Measurements from ENCODE around the gene TEDC1.
A peak's percentile ranks its signal among the peaks of the same experiment; 100 is the strongest.

The TEDC1 gene

DNA sequence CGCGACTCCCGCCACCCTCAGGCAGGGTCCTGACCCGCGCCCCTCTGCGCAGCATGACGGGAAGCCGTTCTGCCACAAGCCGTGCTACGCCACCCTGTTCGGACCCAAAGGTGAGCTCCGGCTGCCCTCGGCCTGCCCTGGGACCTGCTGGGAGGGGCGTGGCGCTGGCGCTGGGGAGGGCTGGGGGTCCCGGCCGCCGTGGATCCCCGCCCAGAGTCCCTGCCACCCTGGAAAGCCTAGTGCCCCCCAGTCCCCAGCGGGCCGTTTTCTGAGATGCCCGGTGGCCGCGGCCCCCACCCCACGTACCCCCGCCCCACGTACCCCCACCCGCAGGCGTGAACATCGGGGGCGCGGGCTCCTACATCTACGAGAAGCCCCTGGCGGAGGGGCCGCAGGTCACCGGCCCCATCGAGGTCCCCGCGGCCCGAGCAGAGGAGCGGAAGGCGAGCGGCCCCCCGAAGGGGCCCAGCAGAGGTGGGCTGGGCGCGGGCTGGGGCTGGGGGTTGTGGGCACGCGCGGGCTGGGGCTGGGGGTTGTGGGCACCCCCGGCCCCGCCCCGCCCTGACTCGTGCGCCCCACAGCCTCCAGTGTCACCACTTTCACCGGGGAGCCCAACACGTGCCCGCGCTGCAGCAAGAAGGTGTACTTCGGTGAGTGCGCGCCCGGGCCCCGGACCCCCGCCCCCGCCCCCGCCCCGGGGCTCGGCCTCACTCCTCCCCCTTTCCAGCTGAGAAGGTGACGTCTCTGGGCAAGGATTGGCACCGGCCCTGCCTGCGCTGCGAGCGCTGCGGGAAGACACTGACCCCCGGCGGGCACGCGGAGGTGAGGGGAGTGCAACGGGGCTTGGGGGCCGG, 12.4 kb upstream of the TEDC1 start:
- peaks cover 88% of the 10 kb centered on the region for H3K27me3 ChIP-seq (ENCODE audit: insufficient read depth, low read length)
- no peaks in the 10 kb centered on the region for H3K36me3 ChIP-seq (ENCODE audit: insufficient read depth, low read depth, low read length)
- no peak overlapping the region for H3K27ac ChIP-seq (ENCODE audit: low read length)
- no peaks in the 10 kb centered on the region for H3K9me3 ChIP-seq (ENCODE audit: insufficient read depth, low read depth, low read length)
- H3K9ac ChIP-seq (ENCODE audit: low read depth, low read length): no peak overlapping the region
- no peak overlapping the region for H3K4me3 ChIP-seq (ENCODE audit: low read length)
- peaks cover under 1% of the 10 kb centered on the region; the same call in 1 of the 2 replicates for H3K4me1 ChIP-seq (ENCODE audit: insufficient read depth, low read length)

DNA sequence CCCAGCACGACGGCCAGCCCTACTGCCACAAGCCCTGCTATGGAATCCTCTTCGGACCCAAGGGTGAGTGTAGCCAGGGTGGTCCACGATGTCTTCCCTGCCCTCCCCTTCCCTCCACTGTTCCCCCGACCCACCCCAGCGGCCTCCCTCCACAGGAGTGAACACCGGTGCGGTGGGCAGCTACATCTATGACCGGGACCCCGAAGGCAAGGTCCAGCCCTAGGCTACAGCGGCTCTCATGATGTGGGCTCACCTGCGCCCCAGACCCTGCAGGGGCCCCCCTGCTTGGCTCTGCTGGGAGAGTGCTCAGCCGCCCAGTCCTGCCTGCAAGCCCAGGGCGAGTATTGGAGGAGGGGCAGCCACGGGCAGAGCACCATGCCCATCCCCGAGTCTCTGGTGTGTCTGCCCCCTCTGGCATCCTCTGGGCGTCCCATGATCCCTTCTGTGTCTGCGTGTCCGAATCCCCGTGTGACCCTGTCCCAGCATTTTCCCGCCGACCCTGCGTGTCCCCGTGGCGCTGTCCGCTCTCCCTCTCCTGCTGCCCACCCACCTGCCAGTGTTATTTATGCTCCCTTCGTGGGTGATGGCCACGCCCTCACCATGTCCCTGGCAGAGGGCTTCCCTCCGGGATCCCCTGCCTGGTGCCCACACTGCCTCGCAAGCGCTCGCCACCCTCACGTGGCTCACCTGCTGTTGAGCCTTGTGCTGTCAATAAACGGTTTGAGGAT, 11.5 kb upstream of the TEDC1 start:
- Histone ChIP-seq H3K27ac (ENCODE audit: low read length) (no peak overlapping the region), H3K4me3 (ENCODE audit: low read length) (no peak overlapping the region), H3K9me3 (ENCODE audit: insufficient read depth, low read depth, low read length) (no peaks in the 10 kb centered on the region), H3K36me3 (ENCODE audit: insufficient read depth, low read depth, low read length) (no peaks in the 10 kb centered on the region), H3K4me1 (ENCODE audit: insufficient read depth, low read length) (no peaks in the 10 kb centered on the region), H3K9ac (ENCODE audit: low read depth, low read length) (no peak overlapping the region), H3K27me3 (ENCODE audit: insufficient read depth, low read length) (peaks cover 95% of the 10 kb centered on the region)

DNA sequence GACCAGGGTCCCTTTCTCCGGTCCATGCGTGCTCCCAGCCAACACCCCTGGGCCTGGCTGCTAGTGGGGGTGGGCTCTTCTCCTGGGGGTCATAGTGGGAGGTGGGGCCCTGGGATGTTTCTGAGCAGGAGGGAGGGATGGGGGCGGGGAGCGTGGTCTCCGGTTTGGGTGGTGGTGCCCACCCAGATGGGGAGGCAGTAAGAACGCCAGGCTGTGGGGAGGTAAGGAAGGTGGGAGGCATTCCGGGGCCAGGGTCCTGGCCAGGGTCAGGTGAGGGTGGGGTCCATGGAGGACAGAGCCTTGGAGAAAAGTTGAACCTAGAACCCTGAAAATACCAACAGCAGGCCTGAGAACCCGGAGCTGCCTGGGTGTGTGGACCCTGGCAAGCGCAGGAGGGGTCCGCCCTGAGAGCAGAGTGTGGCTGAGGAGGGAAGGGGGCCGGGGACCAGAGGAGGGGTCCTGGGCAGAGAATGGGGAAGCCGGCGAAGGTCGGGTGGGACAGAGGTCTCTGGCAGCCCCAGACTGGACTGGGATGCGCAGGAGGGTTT, 10.8 kb upstream of the TEDC1 start:
- Histone ChIP-seq H3K27me3 (ENCODE audit: insufficient read depth, low read length) (peaks cover 95% of the 10 kb centered on the region), H3K27ac (ENCODE audit: low read length) (no peak overlapping the region), H3K36me3 (ENCODE audit: insufficient read depth, low read depth, low read length) (no peaks in the 10 kb centered on the region), H3K4me1 (ENCODE audit: insufficient read depth, low read length) (no peaks in the 10 kb centered on the region), H3K9me3 (ENCODE audit: insufficient read depth, low read depth, low read length) (no peaks in the 10 kb centered on the region), H3K4me3 (ENCODE audit: low read length) (no peak overlapping the region), H3K9ac (ENCODE audit: low read depth, low read length) (no peak overlapping the region)

DNA sequence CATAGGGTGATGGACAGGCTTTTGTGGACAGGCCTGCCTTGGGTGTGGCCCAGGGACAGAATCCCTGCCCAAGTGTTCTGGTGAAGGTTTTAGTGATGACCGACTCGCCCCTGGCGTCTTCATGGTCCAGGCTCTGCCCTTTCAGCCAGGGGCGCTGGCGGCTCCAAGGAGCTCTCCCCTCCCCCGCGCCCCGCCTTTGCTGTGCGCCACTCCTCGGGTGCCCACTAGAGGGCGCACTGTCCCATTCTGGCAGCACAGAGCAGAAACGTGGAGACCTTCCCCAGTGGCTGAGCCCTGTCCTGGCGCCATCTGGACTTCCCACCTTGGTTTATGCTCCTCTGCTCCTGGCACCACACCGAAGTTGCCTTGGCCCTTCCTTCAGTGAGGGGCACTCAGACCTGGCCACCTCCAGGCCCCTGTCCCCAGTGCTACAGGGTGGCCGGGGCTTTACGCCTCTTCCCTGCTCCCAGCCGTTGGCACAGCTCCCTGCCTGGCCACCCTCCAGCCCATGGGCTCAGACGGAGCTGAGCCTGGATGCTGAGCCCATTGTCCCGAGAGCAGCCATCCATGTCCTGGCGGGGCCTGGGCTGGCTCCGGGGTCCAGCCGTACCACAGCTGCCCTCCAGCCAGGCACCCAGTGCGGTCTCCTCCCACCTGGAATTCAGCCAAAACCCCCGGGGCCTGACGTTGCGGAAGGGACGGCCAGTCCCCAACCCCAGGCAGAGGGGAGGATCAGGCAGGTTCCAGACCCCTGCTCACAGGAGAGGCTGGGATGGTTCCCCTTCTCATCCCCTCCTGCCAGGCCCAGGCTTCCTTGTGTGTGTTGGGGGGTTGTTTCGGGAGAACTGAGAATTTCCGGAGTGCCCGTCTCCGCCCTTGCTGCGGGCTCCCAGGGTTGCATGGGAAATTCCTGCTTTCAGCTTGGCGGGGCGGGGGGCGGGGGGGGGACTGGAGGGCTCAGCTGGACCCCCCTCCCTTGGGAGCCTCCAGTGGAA, 9.9 kb upstream of the TEDC1 start:
- Histone ChIP-seq H3K4me3 (ENCODE audit: low read length) (peak overlapping the region; percentile 49), H3K9ac (ENCODE audit: low read depth, low read length) (no peak overlapping the region), H3K27me3 (ENCODE audit: insufficient read depth, low read length) (peaks cover 95% of the 10 kb centered on the region), H3K27ac (ENCODE audit: low read length) (no peak overlapping the region), H3K36me3 (ENCODE audit: insufficient read depth, low read depth, low read length) (no peaks in the 10 kb centered on the region), H3K4me1 (ENCODE audit: insufficient read depth, low read length) (no peaks in the 10 kb centered on the region), H3K9me3 (ENCODE audit: insufficient read depth, low read depth, low read length) (no peaks in the 10 kb centered on the region)

DNA sequence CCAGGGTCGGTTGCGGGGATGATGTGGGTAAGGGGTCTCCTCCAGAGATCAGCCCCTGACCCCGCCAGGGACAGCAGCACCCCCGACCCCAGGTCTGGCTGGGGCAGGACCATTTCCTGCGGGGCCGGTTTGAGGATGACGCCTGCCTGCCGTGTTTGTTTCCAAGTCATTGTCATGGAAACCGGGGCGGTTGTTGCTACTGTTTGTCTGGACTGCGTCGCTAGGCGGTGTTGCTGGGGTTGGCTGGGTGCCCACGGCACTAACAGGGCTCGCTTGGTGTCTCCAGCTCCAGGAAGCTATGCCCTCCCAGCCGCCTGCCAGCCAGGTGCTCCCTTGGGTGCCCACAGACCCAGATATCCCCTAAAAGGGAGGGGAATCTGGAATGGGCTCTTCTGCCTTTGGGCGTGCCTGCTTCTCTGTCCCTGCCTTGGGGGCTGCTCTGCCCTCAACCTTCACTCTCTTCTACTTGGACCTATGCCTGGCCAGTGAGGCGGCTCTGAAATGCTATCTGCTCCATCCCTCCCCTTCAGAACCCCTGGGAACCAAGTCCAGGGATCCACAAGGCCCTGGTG, 9.1 kb upstream of the TEDC1 start:
- no peaks in the 10 kb centered on the region for H3K4me1 ChIP-seq (ENCODE audit: insufficient read depth, low read length)
- no peak overlapping the region for H3K4me3 ChIP-seq (ENCODE audit: low read length)
- no peaks in the 10 kb centered on the region for H3K9me3 ChIP-seq (ENCODE audit: insufficient read depth, low read depth, low read length)
- no peak overlapping the region for H3K27ac ChIP-seq (ENCODE audit: low read length)
- H3K36me3 ChIP-seq (ENCODE audit: insufficient read depth, low read depth, low read length): no peaks in the 10 kb centered on the region
- H3K9ac ChIP-seq (ENCODE audit: low read depth, low read length): no peak overlapping the region
- H3K27me3 ChIP-seq (ENCODE audit: insufficient read depth, low read length): peaks cover 95% of the 10 kb centered on the region

GRCh38 chr14:105482486-105483110, 8.4 kb upstream of the TEDC1 start:
- Histone ChIP-seq H3K27me3 (ENCODE audit: insufficient read depth, low read length) (peaks cover 95% of the 10 kb centered on the region), H3K4me1 (ENCODE audit: insufficient read depth, low read length) (no peaks in the 10 kb centered on the region; the same call in 1 of the 2 replicates), H3K9me3 (ENCODE audit: insufficient read depth, low read depth, low read length) (no peaks in the 10 kb centered on the region), H3K36me3 (ENCODE audit: insufficient read depth, low read depth, low read length) (no peaks in the 10 kb centered on the region), H3K27ac (ENCODE audit: low read length) (no peak overlapping the region), H3K4me3 (ENCODE audit: low read length) (no peak overlapping the region), H3K9ac (ENCODE audit: low read depth, low read length) (no peak overlapping the region)

GRCh38 chr14:105483300-105484068, 7.6 kb upstream of the TEDC1 start:
- Histone ChIP-seq H3K9me3 (ENCODE audit: insufficient read depth, low read depth, low read length) (no peaks in the 10 kb centered on the region), H3K27ac (ENCODE audit: low read length) (no peak overlapping the region), H3K27me3 (ENCODE audit: insufficient read depth, low read length) (peaks cover 95% of the 10 kb centered on the region), H3K9ac (ENCODE audit: low read depth, low read length) (no peak overlapping the region), H3K4me3 (ENCODE audit: low read length) (no peak overlapping the region), H3K4me1 (ENCODE audit: insufficient read depth, low read length) (no peaks in the 10 kb centered on the region; the same call in 1 of the 2 replicates), H3K36me3 (ENCODE audit: insufficient read depth, low read depth, low read length) (no peaks in the 10 kb centered on the region)

DNA sequence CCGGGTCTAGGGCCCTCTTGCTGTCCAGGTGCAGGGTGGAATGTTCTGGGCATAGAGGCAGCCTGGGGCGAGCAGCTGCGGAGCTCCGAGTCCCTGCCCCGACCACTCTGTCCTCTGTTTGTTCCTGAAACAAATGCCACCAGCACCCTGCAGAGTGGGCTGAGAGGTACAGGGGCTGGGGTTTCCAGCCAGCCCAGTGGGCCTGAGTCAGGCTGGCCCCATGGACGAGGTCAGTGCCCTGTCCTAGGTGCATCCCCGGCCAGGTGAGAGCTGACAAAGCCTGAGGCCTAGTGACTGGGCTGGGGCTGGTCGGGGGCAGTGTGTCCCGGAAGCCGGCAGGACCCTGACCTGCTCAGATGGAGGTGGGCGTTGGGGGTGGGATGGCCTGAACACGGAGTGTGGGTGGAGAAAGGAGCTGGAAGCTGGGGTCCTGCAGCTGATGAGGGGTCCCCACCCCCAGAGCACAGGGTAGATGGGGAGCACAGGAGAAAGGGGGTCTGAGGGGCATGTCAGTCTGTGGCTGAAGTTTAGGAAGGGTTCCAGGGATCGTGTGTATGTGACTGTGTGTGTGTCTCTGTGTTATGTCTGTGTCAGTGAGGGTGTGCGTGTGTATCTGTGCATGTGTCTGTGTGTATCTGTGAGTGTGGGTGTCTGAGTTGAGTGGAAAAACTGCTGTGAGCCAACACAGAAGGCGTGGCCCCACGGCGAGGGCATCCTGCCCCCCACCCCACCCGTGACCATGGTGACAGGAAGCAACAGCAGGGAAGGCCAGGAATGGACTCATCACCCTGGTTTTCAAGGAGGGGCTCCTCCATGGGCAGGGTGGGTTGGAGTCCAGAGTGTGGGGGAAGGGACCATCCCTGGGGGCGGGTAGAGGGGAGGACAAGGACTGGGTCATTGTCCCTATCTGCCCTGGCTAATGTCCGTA, 6.7 kb upstream of the TEDC1 start:
- no peak overlapping the region for H3K9ac ChIP-seq (ENCODE audit: low read depth, low read length)

GRCh38 chr14:105484997-105485393, 6.1 kb upstream of the TEDC1 start:
- Histone ChIP-seq H3K4me1 (ENCODE audit: insufficient read depth, low read length) (peaks cover 4% of the 10 kb centered on the region; the same call in 1 of the 2 replicates), H3K27ac (ENCODE audit: low read length) (no peak overlapping the region), H3K9me3 (ENCODE audit: insufficient read depth, low read depth, low read length) (no peaks in the 10 kb centered on the region)

More for the DNA sequence above, 6.7 kb upstream of the TEDC1 start:
- no peaks in the 10 kb centered on the region for H3K9me3 ChIP-seq (ENCODE audit: insufficient read depth, low read depth, low read length)
- peaks cover 95% of the 10 kb centered on the region for H3K27me3 ChIP-seq (ENCODE audit: insufficient read depth, low read length)
- H3K4me1 ChIP-seq (ENCODE audit: insufficient read depth, low read length): peaks cover 2% of the 10 kb centered on the region; the same call in 1 of the 2 replicates
- H3K27ac ChIP-seq (ENCODE audit: low read length): no peak overlapping the region
- no peaks in the 10 kb centered on the region for H3K36me3 ChIP-seq (ENCODE audit: insufficient read depth, low read depth, low read length)
- no peak overlapping the region for H3K4me3 ChIP-seq (ENCODE audit: low read length)

More at GRCh38 chr14:105484997-105485393, 6.1 kb upstream of the TEDC1 start:
- Histone ChIP-seq H3K4me3 (ENCODE audit: low read length) (no peak overlapping the region), H3K36me3 (ENCODE audit: insufficient read depth, low read depth, low read length) (no peaks in the 10 kb centered on the region), H3K27me3 (ENCODE audit: insufficient read depth, low read length) (peaks cover 95% of the 10 kb centered on the region), H3K9ac (ENCODE audit: low read depth, low read length) (no peak overlapping the region)
